Stimulated activated CD8-positive, alpha-beta memory T cell treated with anti-CD3 and anti-CD28 coated beads, Interleukin-4, amount 100 ng/mL, for 4 hours (primary cell): Measurements from ENCODE around the gene ZC3H13.
"Not testable (repeated sequence)": the region's sequence is repeated elsewhere in the genome, so short reads cannot be mapped to it uniquely, and the experiment has no call there.

Experiments
- DNase-seq, 2 donors: peaks; one replicate each; pipeline ENCODE4 v3.0.0-alpha.2; 2020; ENCODE audit warnings: low read depth in 2 of 2, low spot score in 1 of 2

The ZC3H13 gene

DNA sequence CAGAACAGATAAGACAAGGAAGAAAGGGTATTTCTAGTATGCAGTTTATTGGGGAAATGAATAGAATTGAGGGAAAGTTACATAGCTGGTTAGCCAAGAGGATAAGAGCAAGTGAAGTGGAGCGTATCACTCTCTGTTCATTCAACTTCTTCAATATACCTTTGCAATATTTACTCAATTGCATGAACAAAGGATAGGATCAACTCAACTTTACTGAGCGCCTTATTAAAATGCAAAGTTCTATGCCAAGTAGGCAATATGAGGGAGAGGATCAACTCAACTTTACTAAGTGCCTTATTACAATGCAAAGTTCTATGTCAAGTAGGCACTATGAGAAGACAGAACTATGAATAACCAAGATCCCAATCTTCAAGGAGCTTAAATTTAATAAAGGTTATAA lies 43.9 kb downstream of the ZC3H13 start:
- no peak for DNase-seq

DNA sequence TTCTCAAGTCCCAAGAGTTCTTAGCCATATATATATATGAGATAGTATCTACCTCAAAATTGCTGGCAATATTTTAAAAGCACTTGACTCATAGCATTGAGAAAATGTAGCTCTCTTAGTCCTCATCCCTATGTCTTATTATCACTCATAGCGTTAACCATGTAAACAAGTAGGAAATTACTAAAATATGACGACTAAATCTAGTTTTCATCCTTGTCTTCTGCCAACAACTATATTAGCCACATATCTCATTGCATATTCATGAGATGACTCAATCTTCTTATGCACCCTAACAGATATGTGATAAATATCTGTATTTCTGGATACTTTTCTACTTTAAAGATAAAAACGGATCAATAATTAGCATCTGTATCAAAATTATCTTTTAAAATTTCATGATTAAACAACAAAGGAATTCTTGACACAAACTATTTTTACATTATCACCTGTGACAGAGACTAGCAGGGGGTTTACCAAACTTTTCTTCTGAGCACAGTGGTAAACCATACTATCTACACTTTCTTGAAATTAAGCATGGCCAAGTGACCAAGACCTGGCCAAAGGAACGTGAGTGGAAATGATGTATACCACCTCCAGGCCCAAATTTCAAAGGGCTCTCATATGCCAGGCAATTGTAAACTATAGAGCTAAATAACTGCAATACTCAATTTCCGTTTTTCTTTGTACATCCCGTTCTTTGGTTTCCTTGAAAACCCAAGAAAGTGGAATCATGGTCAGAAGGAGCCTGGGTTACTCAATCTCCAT lies 45.7 kb downstream of the ZC3H13 start:
- DNase-seq, result no peak

DNA sequence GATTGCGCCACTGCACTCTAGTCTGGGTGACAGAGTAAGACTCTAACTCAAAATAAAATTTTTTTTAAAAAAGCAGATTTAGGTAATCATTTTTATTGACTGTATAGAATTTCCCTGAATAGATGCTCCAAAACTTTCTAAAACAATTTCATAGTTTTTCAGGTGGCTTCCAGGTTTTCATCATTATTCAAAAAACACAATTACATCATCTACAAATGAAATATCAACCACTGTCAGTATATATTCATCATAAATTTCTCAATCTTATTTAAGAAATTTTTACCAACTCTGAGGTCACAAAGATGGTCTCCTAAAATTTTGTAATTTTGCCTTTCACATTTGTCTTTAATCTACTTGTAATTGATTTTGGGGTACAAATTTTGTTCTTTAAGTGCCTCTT lies 48.1 kb downstream of the ZC3H13 start:
- DNase-seq, result no peak

GRCh38 chr13:45996631-45997030 lies 55.9 kb downstream of the ZC3H13 start:
- DNase-seq, result no peak

DNA sequence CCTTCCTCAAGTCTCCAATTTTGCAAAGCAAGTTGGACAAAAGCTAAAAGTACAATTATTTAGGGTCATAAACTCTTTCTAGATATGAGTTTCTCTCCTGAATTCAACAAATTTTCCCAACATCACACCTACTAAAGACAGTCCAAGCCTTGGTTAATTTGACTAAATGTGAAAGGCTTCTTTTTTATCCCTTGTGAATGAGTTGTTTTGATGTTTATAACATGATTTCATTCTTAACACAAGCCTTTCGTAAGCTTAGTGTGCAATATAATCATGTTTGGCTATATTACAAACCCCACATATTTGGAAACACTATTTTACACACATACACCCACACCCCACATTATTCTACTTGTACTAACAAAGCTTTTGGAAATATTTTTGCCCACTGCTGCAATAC lies 57.3 kb downstream of the ZC3H13 start:
- DNase-seq, result no peak

GRCh38 chr13:45994752-45995151 lies 57.8 kb downstream of the ZC3H13 start:
- no peak for DNase-seq

DNA sequence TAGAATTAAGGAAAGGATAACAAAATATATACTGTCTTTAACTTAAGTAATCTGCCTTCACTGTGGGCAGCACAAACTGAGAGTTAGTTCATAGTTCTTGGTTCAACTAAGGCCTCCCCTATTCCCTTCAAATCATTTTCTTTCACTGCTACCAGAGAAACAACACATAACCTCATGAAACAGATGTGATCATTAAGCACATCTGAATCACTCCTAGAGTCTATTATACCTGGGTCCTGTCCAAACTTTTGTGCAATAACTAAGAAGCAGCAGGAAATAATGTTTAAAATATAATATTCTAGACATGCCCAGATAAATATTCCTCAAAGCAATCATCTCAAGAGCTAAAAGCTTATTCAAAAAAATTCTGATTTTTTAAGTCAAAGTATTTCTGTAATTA lies 62.9 kb downstream of the ZC3H13 start:
- DNase-seq, result no peak

DNA sequence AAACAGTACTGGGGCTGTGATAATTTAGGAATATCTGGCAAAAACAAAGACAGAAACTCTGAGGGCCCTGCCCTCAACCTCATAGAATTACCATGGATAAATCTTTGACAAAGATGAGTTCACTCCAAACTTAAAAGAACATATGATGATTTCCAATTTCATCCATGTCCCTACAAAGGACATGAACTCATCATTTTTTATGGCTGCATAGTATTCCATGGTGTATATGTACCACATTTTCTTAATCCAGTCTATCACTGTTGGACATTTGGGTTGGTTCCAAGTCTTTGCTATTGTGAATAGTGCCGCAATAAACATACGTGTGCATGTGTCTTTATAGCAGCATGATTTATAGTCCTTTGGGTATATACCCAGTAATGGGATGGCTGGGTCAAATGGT lies 71.4 kb downstream of the ZC3H13 start:
- not testable (repeated sequence) for DNase-seq

GRCh38 chr13:45975337-45975736 lies 77.2 kb downstream of the ZC3H13 start:
- no peak for DNase-seq

- DNase-seq, result no peak
Measured at GRCh38 chr13:45974500-45974899, 78.0 kb downstream of the ZC3H13 start.

GRCh38 chr13:45967589-45967988 lies 85.0 kb downstream of the ZC3H13 start:
- no peak for DNase-seq

GRCh38 chr13:45966715-45967114 lies 85.8 kb downstream of the ZC3H13 start:
- no peak for DNase-seq

DNA sequence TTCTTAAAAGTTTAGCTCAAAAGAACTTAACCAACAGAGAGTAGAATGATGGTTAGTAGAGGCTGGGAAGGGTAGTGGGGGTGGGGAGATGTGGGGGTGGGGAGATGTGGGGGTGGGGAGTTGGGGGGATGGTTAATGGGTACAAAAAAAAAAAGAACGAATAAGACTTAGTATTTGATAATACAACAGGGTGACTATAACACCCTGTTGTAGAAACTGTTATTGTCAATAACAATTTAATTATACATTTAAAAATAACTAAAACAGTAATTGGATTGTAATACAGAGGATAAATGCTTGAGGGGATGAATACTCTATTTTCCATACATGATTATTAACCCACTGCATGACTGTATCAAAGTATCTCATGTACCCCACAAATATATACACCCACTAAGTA lies 91.1 kb downstream of the ZC3H13 start:
- no peak for DNase-seq

- DNase-seq, result no peak
Measured at GRCh38 chr13:45954836-45955800, 97.4 kb downstream of the ZC3H13 start.

DNA sequence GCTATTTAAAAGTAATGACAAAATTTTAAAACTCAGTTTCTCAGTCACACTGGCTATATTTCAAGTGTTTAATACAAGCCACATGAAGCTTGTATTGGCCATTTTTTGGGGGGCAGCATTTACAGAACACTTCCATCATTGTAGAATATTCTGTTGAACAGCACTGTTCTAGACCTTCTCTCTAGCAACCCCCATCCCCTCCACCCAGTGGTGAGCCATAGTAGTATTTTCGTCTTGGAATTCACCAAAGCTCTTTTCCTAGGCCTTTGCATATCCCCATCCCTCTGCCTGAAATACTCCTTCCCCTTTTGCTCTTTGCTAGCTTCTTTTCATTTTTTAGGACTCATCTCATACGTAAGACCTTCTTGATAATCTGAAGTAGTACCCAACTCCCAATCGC lies 99.5 kb downstream of the ZC3H13 start:
- no peak for DNase-seq

DNA sequence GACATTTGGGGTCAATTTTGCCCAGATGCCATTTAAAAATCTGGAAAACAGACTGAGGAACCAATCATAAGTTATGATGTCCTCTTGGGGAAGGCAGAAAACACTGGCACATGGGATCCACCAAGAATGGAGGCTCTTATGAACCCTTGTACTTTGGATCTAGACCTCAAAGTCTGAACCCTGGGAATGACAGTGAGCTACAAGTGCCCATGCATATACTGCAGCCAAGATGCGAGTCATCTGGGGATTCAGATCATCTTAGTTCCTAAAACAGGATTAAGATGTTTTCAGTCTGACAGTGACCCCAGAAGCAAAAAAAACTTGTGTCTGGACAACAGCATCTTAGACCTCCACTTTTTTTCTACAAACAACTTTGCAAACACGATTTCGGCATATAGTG lies 100.8 kb downstream of the ZC3H13 start:
- DNase-seq, result no peak

DNA sequence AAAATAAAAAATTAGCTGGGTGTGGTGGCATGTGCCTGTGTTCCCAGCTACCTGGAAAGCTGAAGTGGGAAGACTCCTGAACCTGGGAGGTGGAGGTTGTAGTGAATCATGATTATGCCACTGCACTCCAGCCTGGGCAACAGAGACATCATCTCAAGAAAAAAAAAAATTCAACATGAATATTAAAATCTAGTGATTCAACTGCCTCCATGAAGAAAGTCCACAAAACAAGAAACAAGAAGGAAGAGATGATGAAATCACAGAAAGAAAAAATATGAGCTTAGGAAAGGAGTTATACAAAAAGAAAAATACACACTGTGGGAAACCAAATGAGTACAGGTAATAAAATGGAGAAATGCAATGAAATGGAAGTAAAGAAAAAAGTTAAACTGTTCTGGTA lies 101.4 kb downstream of the ZC3H13 start:
- DNase-seq, result no peak

DNA sequence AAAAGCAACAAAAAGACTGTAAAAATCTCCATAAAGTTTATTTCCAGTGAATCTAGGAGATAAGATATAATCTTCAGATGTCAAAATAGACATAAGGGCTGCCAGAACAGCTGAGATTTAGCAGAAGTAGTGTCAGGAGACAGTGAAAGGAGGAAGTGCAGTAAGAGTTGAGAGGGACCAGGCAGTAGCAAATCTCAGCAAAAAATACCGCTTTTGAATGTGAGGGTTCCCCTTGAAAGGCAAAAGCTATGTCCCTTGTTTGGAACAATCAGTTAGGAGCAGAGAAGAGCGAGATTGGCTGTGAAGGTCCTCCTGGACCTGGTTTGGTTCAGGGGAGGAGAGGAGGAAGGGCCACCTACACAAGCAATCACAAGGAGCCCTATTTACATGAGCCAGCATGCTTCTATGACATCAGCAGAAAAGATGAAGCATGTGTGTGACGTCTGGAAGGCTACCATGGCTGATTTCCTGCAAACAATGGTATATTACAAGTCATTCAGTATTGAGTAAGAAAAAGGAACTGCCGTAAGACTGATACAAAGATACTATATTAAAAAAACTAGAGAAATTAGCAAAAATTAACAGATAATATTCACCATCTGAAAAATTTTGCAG lies 102.1 kb downstream of the ZC3H13 start:
- DNase-seq, result no peak

GRCh38 chr13:45949161-45949560 lies 103.4 kb downstream of the ZC3H13 start:
- DNase-seq, result no peak

GRCh38 chr13:45943965-45944364 lies 108.6 kb downstream of the ZC3H13 start:
- DNase-seq, result no peak

- no peak for DNase-seq
Measured at GRCh38 chr13:45943120-45943519, 109.4 kb downstream of the ZC3H13 start.

GRCh38 chr13:45941261-45941660 lies 111.3 kb downstream of the ZC3H13 start:
- no peak for DNase-seq
